Measurements from ENCODE around the gene KIAA1755.

The KIAA1755 gene

DNA sequence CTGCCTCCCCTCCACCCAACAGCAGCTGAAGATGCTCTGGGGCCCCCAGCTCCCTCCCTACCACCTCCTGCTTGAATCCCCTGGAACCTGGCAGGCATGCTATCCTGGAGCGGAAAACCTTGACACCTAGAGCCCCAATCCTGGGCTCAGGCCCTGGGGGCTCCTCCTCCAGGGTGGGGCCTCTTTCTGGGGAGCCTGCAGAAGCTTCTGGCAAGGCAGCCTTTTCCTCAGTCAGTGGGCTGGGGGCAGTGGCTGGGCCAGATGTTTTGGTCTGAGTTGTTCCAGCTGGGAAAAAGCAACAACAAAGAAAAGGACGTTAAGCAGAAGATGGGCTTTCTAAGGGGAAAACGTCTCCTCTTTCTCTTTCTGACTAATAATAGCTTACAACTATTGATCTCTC lies 21.1 kb downstream of the KIAA1755 start:
- TF ChIP-seq, protein P1, sequence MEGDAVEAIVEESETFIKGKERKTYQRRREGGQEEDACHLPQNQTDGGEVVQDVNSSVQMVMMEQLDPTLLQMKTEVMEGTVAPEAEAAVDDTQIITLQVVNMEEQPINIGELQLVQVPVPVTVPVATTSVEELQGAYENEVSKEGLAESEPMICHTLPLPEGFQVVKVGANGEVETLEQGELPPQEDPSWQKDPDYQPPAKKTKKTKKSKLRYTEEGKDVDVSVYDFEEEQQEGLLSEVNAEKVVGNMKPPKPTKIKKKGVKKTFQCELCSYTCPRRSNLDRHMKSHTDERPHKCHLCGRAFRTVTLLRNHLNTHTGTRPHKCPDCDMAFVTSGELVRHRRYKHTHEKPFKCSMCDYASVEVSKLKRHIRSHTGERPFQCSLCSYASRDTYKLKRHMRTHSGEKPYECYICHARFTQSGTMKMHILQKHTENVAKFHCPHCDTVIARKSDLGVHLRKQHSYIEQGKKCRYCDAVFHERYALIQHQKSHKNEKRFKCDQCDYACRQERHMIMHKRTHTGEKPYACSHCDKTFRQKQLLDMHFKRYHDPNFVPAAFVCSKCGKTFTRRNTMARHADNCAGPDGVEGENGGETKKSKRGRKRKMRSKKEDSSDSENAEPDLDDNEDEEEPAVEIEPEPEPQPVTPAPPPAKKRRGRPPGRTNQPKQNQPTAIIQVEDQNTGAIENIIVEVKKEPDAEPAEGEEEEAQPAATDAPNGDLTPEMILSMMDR (IDR thresholded peaks at IDR 0.05; ENCODE audit: control insufficient read depth, extremely low read depth, insufficient read depth), result no peak
- no peak for DNase-seq (ENCODE audit: low read depth)
- H3K4me3 ChIP-seq (ENCODE audit: low read depth, low read length), result no peak overlapping the region

DNA sequence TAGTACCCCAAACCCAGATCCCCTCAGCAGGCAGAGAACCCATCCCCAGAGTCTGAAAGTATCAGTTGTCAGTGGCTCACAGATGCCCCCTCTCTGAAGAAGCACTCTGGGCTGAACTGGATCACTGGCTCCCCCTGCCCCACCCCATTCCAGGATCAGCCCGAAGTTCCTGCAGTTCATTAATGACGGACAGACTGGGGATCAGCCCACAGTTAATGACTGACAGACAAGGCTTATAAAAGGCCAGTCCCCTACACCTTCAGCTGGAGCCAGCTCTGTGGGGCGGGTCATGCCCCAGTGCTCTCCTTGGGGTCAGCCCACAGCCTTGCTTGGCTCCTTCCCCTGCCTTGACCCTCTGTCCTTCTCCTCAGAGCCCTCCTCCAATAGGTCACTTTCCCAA lies 21.7 kb downstream of the KIAA1755 start:
- TF ChIP-seq, protein P1 (IDR thresholded peaks at IDR 0.05; ENCODE audit: control insufficient read depth, extremely low read depth, insufficient read depth), result no peak
- DNase-seq (ENCODE audit: low read depth), result no peak
- no peak overlapping the region for H3K4me3 ChIP-seq (ENCODE audit: low read depth, low read length)

DNA sequence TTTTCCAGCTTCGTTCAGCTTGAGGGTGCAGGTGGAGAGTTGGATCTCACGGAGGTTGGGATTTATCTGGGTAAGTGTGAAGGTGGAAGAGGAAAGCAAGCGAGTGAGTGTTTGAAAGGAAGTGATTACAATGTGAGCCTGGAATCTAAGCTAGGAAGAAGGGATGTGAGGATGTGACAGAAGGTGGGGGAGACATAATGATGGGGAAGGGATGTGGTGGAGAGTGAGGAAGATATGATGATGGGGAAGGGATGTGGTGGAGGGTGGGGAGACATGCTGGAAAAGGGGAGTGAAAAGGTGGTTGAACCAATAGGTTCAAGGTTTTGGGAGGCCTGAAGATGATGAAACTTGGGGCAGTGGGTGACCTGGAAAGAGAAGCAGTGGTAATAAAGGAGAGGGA lies 23.2 kb downstream of the KIAA1755 start:
- no peak overlapping the region for H3K4me3 ChIP-seq (ENCODE audit: low read depth, low read length)
- no peak for DNase-seq (ENCODE audit: low read depth)
- TF ChIP-seq, protein P1 (IDR thresholded peaks at IDR 0.05; ENCODE audit: control insufficient read depth, extremely low read depth, insufficient read depth), result no peak

DNA sequence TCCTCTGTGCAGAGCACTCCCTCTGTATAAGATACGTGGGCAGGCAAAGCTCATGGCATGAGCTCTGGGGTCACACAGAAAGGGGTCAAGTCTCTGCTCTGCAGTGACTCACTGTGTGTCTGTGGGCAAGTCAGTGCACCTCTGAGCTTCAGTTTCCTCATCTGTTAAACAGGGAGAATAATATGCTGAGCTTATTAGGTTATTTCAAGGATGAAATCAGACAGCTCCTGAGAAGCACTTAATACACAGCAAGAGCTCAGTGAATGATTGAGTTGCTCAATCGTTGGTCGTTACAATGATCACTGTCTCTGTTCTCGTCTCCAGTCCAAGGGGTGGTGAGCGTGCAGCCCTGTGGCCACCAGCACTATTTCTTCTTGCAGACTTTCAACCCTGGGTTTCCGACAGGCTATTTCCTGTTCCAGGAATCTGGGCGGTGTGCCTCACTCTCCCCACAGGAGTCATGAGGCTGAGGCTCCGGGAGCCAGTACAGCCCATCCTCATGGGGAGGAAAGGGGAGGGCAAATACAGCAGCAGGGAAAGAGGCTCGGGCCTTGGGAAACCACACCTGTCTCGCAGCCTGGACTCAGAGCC lies 28.9 kb downstream of the KIAA1755 start:
- TF ChIP-seq, protein P1 (IDR thresholded peaks at IDR 0.05; ENCODE audit: control insufficient read depth, extremely low read depth, insufficient read depth), result no peak
- H3K4me3 ChIP-seq (ENCODE audit: low read depth, low read length), result no peak overlapping the region
- DNase-seq (ENCODE audit: low read depth), result no peak

DNA sequence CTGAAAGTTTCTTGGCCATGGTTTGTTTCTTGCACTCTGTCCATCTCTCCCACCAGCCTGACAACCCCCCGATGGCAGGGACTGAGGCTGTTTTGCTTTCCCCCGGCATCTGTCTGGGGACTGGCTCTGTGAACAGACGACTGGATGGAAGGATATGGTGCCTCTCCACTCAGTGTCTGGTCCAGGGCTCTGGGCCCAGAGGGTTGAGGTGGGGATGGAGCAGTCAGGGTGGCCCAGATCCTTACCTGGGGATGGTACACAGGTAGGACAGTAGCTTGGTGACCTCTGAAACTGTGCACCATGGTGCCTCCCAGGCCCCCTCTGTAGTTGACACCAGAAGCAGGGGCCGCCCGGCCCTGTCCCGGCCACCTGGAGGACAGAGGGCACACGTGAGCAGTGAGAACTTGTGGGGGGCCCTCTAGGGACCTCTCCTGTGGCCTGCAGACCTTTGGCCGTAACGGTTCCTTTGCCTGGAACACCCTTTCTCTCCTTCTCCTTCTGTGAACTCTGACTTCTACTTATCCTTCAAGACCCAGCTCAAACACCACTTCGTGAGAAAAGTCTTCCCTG lies 29.5 kb downstream of the KIAA1755 start:
- H3K4me3 ChIP-seq (ENCODE audit: low read depth, low read length), result no peak overlapping the region
- TF ChIP-seq, protein P1 (IDR thresholded peaks at IDR 0.05; ENCODE audit: control insufficient read depth, extremely low read depth, insufficient read depth), result no peak
- DNase-seq (ENCODE audit: low read depth), result no peak

DNA sequence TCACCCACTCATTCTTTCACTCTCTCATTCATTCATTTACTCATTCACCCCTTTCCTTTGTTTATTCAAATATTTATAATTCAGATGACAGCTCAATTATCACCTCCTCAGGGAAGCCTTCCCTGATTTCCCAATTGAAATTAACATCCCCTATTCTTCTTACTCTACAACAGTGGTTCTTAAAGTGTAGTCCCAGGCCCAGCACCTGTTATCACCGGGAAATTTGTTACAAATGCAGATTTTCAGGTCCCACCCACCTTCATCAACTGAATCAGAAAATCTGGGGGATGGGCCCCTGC lies 30.3 kb downstream of the KIAA1755 start:
- H3K4me3 ChIP-seq (ENCODE audit: low read depth, low read length), result no peak overlapping the region
- DNase-seq (ENCODE audit: low read depth), result no peak
- TF ChIP-seq, protein P1 (IDR thresholded peaks at IDR 0.05; ENCODE audit: control insufficient read depth, extremely low read depth, insufficient read depth), result no peak

Data from LNCaP clone FGC (cell line).